ENCODE measurements around the gene FOXS1. TPM values are rescaled to one million over a fixed set of nuclear protein-coding genes. Genes with fewer than 3 reads are reported as not detected.

Gene FOXS1
- total RNA-seq, 1 donor from 2014 or later: 6.1 TPM

DNA sequence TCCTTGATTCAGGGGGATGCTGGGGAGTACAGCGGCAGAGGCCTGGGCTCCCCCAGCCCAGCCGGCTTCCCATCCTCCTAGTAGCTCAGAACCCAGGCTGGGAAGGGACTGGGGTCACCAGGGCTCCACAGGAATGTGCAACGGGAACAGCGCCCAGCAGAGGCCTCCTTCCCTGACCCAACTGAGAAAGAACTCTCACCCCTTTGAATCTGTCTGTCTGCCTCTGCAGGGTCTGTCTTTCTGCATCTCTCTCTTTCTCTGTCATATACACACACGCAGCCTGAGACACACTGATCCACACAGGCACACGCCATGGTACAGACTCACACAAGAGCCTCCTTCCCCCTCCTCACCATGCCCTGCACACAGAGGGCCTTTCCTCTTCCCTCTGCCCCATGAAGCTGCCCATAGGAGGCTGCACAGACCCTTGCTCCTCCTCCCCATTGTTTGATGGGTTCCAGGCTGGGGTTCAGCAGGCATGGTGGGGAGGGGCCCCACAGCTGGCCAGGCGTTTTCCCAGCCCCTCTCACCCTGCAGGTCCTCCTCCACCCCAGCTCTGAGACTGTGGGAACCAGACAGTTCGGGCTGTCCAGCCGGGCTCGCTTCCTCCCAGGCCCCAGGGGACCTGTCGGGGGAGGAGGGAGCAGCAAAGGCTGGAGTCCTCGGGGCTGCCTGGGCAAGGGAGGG, 2.8 kb downstream of the FOXS1 start:
- peak; percentile 84 for DNase-seq (ENCODE audit: low spot score)
- intact Hi-C loops (cut with DNase I): no loop called here

GRCh38 chr20:31841928-31842327, 3.5 kb downstream of the FOXS1 start:
- DNase-seq (ENCODE audit: low spot score): no peak
- intact Hi-C loops (cut with DNase I): no loop called here

- no peak for DNase-seq (ENCODE audit: low spot score)
Measured at GRCh38 chr20:31840906-31841816, 4.2 kb downstream of the FOXS1 start.

DNA sequence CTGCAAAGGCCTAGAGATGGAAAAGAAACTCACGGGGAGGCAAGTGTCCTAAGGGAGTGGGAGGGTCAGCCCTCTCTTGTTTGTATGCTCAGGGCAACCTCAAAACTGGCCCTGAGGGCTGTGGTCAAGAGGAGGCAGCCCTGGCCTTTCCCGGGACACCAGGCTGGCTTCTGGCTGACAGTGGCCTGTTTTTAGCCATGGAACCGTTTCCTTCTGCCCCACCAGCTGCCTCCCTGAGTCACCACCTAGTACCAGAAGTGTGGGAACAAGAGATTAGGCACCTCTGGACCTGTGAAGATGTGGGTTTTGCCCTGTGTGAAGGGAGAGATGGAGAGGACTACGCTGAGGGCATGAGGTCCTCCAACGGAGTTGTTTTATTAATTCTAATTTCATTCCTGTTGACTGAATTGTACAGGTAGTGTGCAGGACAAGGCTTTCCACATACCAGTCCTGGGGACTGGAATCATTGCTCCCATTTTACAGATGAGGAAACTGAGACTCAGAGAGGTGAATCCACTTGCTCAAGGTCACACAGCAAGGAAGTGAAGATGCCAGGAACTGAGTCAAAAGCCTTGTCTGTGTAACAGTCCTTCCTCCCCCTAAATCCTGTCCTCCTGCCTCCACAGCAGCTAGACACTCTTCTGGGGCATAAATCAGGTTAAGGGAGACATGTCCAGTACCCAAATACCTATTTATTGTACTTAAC, 5.5 kb downstream of the FOXS1 start:
- intact Hi-C loops (cut with DNase I): loop anchor here (10.0 kb wide), 1 partner anchor 175 kb away; no protein-coding TSS in a partner anchor
- no peak for DNase-seq (ENCODE audit: low spot score)

More at GRCh38 chr20:31840906-31841816, 4.2 kb downstream of the FOXS1 start:
- intact Hi-C loops (cut with DNase I): no loop called here

- intact Hi-C loops (cut with DNase I): loop anchor here (10.0 kb wide), 1 partner anchor 174 kb away; no protein-coding TSS in a partner anchor
- DNase-seq (ENCODE audit: low spot score): no peak
Measured at GRCh38 chr20:31838646-31839292, 6.6 kb downstream of the FOXS1 start.

DNA sequence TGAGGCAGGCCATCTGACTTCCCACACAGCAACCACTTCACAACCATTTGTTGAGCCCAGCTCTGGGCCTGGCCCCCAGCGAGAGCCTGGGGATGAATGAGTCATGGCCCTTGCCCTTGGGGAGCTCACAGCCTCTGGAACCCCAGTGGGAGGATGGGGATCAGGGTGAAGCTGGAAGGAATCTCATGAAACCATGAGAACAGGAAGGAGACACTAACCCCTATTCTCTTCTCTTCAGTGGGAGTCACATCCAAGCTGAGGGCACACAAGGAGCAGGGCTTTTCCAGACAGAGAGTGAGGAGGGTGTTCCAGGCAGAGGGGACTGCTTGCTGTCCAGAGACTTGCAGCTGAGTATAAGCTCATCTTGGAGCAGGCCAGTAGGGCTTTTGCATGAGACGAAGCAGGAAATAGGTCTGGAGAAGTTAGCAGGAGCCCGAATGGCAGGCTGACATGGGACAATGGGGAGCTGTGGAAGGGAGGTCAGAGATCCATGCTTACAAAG, 7.5 kb downstream of the FOXS1 start:
- no peak for DNase-seq (ENCODE audit: low spot score)
- intact Hi-C loops (cut with DNase I): loop anchor here (10.0 kb wide), 1 partner anchor 173 kb away; no protein-coding TSS in a partner anchor

DNA sequence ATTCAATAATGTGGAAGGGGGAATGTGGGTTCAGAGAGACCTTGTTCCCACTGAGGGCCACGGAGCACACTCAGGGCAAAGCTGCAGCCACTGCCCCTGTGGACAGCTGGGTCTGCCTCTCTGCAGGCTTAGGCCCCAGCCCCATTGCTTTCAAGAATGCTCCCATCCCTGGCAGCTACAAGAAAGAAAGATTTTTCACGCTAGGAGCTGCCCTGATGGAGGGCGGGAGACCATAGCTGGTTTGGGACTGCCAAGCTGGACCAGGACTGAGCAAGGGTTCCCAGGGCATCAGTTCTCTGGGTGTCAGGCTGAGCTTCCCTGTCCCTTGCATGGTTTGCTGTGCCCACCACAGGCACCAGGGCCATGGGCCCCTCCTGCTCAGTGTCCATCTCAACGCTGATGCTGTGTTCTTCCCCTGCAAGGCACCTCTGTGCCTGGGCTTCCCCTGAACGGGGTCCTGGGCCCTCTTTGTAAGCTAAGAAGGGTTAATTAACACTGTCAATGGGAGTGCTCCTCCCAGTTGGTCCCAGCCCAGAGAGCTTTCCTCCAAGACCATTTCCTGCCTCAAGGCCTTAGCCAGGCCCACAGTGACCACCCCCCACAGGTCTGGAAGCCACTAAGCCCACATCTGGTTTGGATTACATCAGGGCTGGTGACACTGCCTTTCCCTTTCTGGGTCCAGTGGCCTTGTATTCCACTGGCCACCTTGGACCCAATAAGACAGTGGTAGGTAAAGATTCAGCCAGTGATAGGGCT, 8.4 kb downstream of the FOXS1 start:
- DNase-seq (ENCODE audit: low spot score): no peak
- intact Hi-C loops (cut with DNase I): loop anchor here (10.0 kb wide), 1 partner anchor 172 kb away; no protein-coding TSS in a partner anchor

- DNase-seq (ENCODE audit: low spot score): peak; percentile 88
- intact Hi-C loops (cut with DNase I): loop anchor here (10.0 kb wide), 1 partner anchor 171 kb away; no protein-coding TSS in a partner anchor
Measured at GRCh38 chr20:31835977-31836852, 9.2 kb downstream of the FOXS1 start.

DNA sequence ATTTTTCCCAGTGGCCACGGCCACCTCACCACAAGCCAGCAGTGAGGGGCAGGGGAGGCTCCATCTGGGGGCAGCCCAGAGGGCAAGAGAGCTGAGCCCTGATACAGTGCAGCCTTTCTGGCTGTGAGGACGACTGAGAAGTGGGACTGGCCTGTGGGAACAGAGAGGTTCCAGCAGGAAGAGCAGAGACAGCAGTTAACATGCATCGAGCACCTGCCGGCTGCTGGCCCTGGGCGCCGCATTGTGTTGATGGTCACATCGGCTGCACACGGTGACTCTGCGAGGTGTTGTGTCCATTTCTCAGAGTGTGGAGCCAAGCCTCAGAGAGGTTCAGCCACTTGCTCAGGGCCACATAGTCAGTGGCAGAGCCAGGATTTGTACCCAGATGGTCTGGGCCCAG, 9.8 kb downstream of the FOXS1 start:
- intact Hi-C loops (cut with DNase I): loop anchor here (10.0 kb wide), 1 partner anchor 171 kb away; no protein-coding TSS in a partner anchor
- no peak for DNase-seq (ENCODE audit: low spot score)

DNA sequence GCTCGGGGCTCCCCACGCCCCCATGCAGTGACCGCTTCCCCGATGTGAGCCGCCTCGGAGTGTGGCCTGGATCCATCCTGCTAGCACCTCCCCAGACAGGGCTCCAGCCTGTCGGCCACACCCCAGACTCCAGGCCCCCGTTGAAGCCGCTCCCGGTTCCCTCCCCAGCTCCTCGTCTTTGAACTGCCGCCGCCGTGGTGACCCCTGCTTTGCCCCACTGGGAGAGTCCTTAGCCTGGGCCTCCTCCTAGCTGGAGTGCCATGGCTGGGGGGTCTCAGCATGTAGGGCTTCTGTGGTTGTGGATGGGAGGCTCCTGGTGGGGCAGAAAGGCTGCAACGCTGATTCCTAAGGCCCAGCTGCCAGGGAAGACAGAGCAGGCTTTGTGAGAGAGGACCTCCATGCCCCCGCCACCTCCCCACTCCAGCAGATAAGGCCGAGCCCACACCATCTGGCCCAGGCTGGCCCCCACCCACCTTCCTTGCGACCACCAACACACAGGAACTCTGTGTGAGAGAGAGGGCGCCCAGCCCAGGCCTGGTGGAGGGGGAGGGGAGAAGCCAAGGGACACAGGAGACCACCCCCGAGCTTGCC, 11.4 kb downstream of the FOXS1 start:
- intact Hi-C loops (cut with DNase I): loop anchor here (10.0 kb wide), 1 partner anchor 169 kb away; no protein-coding TSS in a partner anchor
- DNase-seq (ENCODE audit: low spot score): no peak

DNA sequence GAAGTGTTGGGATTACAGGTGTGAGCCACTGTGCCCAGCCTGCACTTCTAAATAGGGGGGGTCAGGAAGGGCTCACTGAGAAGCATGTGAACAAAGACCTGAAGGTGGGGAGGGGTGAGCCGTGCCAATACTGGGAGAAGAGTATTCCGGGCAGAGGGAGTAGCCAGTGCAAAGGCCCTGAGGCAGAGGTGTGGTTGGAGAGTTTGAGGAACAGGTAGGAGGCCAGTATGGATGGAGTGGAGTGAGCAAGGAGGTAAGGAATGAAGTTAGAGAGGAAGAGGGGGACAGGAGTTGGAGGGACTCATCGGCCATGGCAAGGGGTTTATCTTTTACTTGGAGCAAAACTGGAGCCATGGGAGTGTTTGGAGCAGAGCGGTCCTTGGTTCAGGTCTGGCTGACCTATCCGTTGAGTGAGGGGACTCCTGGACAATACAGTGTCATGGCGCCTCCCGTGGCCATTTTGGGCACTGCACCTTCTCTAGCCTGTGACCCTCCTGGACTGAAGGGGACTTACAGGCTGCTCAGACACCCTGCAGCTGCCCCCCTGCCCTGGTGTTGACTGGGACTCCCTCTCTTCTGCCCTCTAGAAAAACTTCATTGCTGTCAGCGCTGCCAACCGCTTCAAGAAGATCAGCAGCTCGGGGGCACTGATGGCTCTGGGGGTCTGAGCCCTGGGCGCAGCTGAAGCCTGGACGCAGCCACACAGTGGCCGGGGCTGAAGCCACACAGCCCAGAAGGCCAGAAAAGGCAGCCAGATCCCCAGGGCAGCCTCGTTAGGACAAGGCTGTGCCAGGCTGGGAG, 12.1 kb downstream of the FOXS1 start:
- intact Hi-C loops (cut with DNase I): loop anchor here (10.0 kb wide), 1 partner anchor 169 kb away; no protein-coding TSS in a partner anchor
- no peak for DNase-seq (ENCODE audit: low spot score)

DNA sequence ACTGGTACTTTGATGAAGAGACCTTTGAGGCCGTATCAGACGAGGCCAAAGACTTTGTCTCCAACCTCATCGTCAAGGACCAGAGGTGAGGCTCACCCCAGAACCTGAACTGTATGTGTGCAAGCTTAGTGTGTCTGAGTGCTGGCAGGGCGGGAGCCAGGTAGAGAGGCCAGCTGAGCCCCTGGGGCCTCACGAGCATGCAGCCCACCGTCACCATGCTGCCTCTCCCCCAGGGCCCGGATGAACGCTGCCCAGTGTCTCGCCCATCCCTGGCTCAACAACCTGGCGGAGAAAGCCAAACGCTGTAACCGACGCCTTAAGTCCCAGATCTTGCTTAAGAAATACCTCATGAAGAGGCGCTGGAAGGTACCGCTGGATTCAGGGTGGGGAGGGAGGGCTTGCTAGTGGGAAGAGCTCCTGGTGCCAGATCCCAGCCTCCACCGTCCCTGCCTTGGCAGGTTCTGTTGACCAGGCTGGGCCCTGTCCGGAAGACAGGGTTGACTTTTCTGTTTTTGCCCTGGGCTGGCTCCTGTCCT, 13.6 kb downstream of the FOXS1 start:
- DNase-seq (ENCODE audit: low spot score): no peak

GRCh38 chr20:31831211-31831610, 14.2 kb downstream of the FOXS1 start:
- no peak for DNase-seq (ENCODE audit: low spot score)
- intact Hi-C loops (cut with DNase I): loop anchor here (10.0 kb wide), 1 partner anchor 166 kb away; no protein-coding TSS in a partner anchor

More for the DNA sequence above, 13.6 kb downstream of the FOXS1 start:
- intact Hi-C loops (cut with DNase I): loop anchor here (10.0 kb wide), 1 partner anchor 167 kb away; no protein-coding TSS in a partner anchor

DNA sequence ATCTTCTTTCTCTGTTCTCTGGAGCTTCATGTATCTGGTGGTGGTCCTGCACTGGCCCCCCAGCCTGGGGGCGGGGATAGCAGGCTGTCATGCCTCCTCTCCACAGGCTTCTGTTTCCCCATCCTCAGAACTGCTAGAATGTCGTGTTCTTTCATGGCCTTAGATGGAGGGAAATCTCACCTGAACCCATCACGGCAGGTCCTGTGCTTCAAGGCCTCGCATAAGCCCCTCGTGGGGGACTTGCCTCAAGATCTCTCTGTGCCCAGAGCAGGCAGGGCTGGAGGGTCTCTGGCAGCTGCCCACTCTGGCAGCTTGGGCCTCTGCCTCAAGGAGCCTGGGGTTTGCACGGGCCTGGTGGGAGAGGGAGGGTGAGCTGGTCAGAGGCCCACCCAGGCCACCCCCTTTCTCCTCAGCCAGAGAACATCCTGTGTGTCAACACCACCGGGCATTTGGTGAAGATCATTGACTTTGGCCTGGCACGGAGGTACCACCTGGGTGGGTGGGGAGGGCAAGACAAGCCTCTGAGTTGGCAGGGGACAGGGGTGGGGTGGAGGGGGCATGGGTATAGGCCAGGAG, 14.9 kb downstream of the FOXS1 start:
- intact Hi-C loops (cut with DNase I): loop anchor here (10.0 kb wide), 1 partner anchor 166 kb away; no protein-coding TSS in a partner anchor
- DNase-seq (ENCODE audit: low spot score): no peak

- intact Hi-C loops (cut with DNase I): loop anchor here (10.0 kb wide), 1 partner anchor 165 kb away; no protein-coding TSS in a partner anchor
- DNase-seq (ENCODE audit: low spot score): no peak
Measured at GRCh38 chr20:31829731-31830130, 15.7 kb downstream of the FOXS1 start.

Data from cardiac septum (tissue), 1 donor.